ENCODE results near the gene TRAF5. TPM values are rescaled to one million over a fixed set of nuclear protein-coding genes. Genes with fewer than 3 reads are reported as not detected.
A peak's percentile ranks its signal among the peaks of the same experiment; 100 is the strongest.

The TRAF5 gene
- total and polyA plus RNA-seq, 4 donors, result 4.3 to 25.9 (median 6.5) TPM

GRCh38 chr1:211352985-211353515, 26.4 kb downstream of the TRAF5 start:
- 50 to 66% methylated on average over 8 of the region's 8 CpGs for WGBS, 2 donors
- no peak overlapping the region for H3K27ac ChIP-seq (ENCODE audit: low read depth in 1 of 2, low read length in 1 of 2)
- peaks cover 0 to 2% (median 0%) of the 10 kb centered on the region in 5 donors for H3K4me1 ChIP-seq (ENCODE audit: control insufficient read depth in 5 of 5, insufficient read depth in 5 of 5, low read length in 5 of 5)
- peaks cover 0 to 7% (median 1%) of the 10 kb centered on the region in 4 donors for H3K36me3 ChIP-seq (ENCODE audit: control insufficient read depth in 4 of 4, insufficient read depth in 4 of 4, low read length in 4 of 4)
- peak; percentile 41 for TF ChIP-seq CTCF (IDR thresholded peaks at IDR 0.05; ENCODE audit: control extremely low read depth, extremely low read depth)
- no peaks in the 10 kb centered on the region for H3K9me3 ChIP-seq (ENCODE audit: control insufficient read depth in 4 of 4, insufficient read depth in 3 of 4, low read length in 3 of 4)
- H3K9ac ChIP-seq (ENCODE audit: insufficient read depth in 1 of 2, low read length in 2 of 2), result no peak overlapping the region
- ATAC-seq (ENCODE audit: insufficient read depth, low FRiP score) (peak; percentile 38), DNase-seq (no peak)
- H3K27me3 ChIP-seq (ENCODE audit: control insufficient read depth in 3 of 3, insufficient read depth in 3 of 3, low read length in 2 of 3), result no peaks in the 10 kb centered on the region
- H3K4me3 ChIP-seq, result no peak overlapping the region

DNA sequence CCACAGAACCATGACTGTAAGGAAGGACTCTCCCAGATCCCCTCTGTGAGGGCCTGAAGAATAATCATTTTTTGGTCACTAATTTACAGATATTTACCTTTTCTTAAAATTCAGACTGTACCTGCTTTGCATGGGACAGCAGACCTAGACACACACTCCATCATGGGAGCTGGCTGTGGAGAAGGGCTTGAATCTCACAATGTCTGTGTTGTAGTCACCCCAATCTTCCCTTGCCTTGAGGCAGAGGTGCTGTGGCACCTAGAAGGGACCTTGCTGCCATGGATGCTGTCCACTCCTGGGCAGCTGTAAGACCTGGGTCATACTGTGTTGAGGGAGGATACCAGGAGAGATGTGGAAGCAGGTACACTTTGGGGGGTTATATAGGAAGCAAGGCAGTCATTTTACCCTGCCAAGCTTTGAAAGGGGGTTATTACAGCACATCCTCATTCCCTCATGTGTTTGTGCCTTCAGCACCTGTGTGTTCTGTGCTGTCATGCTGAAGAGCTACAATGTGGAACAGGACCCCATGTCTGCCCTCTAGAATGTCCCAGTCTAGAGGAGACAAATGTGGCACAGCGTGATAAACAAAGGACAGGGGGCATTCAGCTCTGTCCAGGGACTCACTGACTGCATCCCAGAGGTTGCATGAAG, 27.1 kb downstream of the TRAF5 start:
- H3K27ac ChIP-seq (ENCODE audit: low read depth in 1 of 2, low read length in 1 of 2), result no peak overlapping the region
- TF ChIP-seq CTCF (IDR thresholded peaks at IDR 0.05; ENCODE audit: control extremely low read depth, extremely low read depth), result no peak
- no peak overlapping the region for H3K4me3 ChIP-seq
- ATAC-seq (ENCODE audit: insufficient read depth, low FRiP score), result no peak
- no peak for DNase-seq
- H3K27me3 ChIP-seq (ENCODE audit: control insufficient read depth in 3 of 3, insufficient read depth in 3 of 3, low read length in 2 of 3), result no peaks in the 10 kb centered on the region
- no peaks in the 10 kb centered on the region for H3K9me3 ChIP-seq (ENCODE audit: control insufficient read depth in 4 of 4, insufficient read depth in 3 of 4, low read length in 3 of 4)
- peaks cover 0 to 7% (median 1%) of the 10 kb centered on the region in 4 donors for H3K36me3 ChIP-seq (ENCODE audit: control insufficient read depth in 4 of 4, insufficient read depth in 4 of 4, low read length in 4 of 4)
- peaks cover 0 to 2% (median 0%) of the 10 kb centered on the region in 5 donors for H3K4me1 ChIP-seq (ENCODE audit: control insufficient read depth in 5 of 5, insufficient read depth in 5 of 5, low read length in 5 of 5)
- WGBS, 2 donors, result 0 to 70% methylated on average over 1 of the region's 1 CpG
- no peak overlapping the region for H3K9ac ChIP-seq (ENCODE audit: insufficient read depth in 1 of 2, low read length in 2 of 2)

- 90 to 91% methylated on average over 4 of the region's 4 CpGs for WGBS, 2 donors
- no peaks in the 10 kb centered on the region for H3K9me3 ChIP-seq (ENCODE audit: control insufficient read depth in 4 of 4, insufficient read depth in 3 of 4, low read length in 3 of 4)
- peaks cover 0 to 9% (median 1%) of the 10 kb centered on the region in 4 donors for H3K36me3 ChIP-seq (ENCODE audit: control insufficient read depth in 4 of 4, insufficient read depth in 4 of 4, low read length in 4 of 4)
Observed at GRCh38 chr1:211355873-211356272, 29.2 kb downstream of the TRAF5 start.

More at GRCh38 chr1:211355873-211356272, 29.2 kb downstream of the TRAF5 start:
- H3K4me3 ChIP-seq, result no peak overlapping the region
- H3K9ac ChIP-seq (ENCODE audit: insufficient read depth in 1 of 2, low read length in 2 of 2), result no peak overlapping the region
- no peak overlapping the region for H3K27ac ChIP-seq (ENCODE audit: low read depth in 1 of 2, low read length in 1 of 2)
- DNase-seq (no peak), ATAC-seq (ENCODE audit: insufficient read depth, low FRiP score) (no peak)
- no peak for TF ChIP-seq CTCF (IDR thresholded peaks at IDR 0.05; ENCODE audit: control extremely low read depth, extremely low read depth)
- no peaks in the 10 kb centered on the region for H3K4me1 ChIP-seq (ENCODE audit: control insufficient read depth in 5 of 5, insufficient read depth in 5 of 5, low read length in 5 of 5)
- H3K27me3 ChIP-seq (ENCODE audit: control insufficient read depth in 3 of 3, insufficient read depth in 3 of 3, low read length in 2 of 3), result no peaks in the 10 kb centered on the region
